H1 (cell line): ENCODE measurements around the gene ARHGAP10. TPM values are rescaled to one million over a fixed set of nuclear protein-coding genes. Genes with fewer than 3 reads are reported as not detected.

ENCODE experiments used
- CTCF ChIA-PET: fragments of 300-600 bp; sonication (Branson Sonifier 250); formaldehyde crosslinking; loops from one replicate; lab custom pipeline; 2021; ENCODE audit not compliant: partially characterized antibody; lab: Charles Lee
- POLR2A ChIA-PET: fragments of 300-600 bp; sonication (Branson Sonifier 250); formaldehyde crosslinking; loops from one replicate; lab custom pipeline; 2021; ENCODE audit warnings: inconsistent platforms; ENCODE audit not compliant: partially characterized antibody; lab: Charles Lee
- DNase-seq, 2 experiments: peaks; one replicate each; pipeline versions ENCODE4 v3.0.0 to v3.0.0-alpha.2; 2010 to 2022; ENCODE audit warnings: low spot score in 2 of 2, low read depth in 1 of 2, mixed read lengths in 1 of 2
- FAIRE-seq: peaks from 2 replicates; lab custom pipeline; 2011; peaks lifted over from hg19 to GRCh38; lab: Jason Lieb, UNC
- H2AFZ ChIP-seq: 2 replicates; pipeline ENCODE4 v1.8.1; 2012; ENCODE audit warnings: low read length, inconsistent platforms
- H2AK5ac ChIP-seq: 2 replicates; pipeline ENCODE4 v1.6.1; 2013; ENCODE audit warnings: low read depth, low read length
- H2BK120ac ChIP-seq: replicated peaks from 2 replicates; pipeline ENCODE3; 2013; ENCODE audit warnings: low read depth, low read length, inconsistent platforms
- H2BK12ac ChIP-seq: 2 replicates; pipeline ENCODE4 v1.6.1; 2013; ENCODE audit warnings: low read depth, low read length
- H2BK15ac ChIP-seq: 2 replicates; pipeline ENCODE4 v1.6.1; 2013; ENCODE audit warnings: low read length
- H2BK20ac ChIP-seq: 2 replicates; pipeline ENCODE4 v1.6.1; 2013; ENCODE audit warnings: low read length
- H2BK5ac ChIP-seq: 2 replicates; pipeline ENCODE4 v1.6.1; 2013; ENCODE audit warnings: low read depth, low read length
- H3K14ac ChIP-seq: 2 replicates; pipeline ENCODE4 v1.6.1; 2013; ENCODE audit warnings: inconsistent platforms; ENCODE audit not compliant: insufficient read length
- H3K18ac ChIP-seq: 2 replicates; pipeline ENCODE4 v1.6.1; 2013; ENCODE audit warnings: low read length; ENCODE audit errors: extremely low read depth
- H3K23ac ChIP-seq: 2 replicates; pipeline ENCODE4 v1.6.1; 2013; ENCODE audit warnings: inconsistent platforms; ENCODE audit not compliant: insufficient read length
- H3K23me2 ChIP-seq: 2 replicates; pipeline ENCODE4 v1.6.1; 2013; ENCODE audit warnings: low read depth, low read length
- H3K27ac ChIP-seq: 2 replicates; pipeline ENCODE4 v1.6.1; 2011; ENCODE audit warnings: low read depth, low read length, inconsistent platforms
- H3K27me3 ChIP-seq, 4 experiments: replicated peaks in 1 of 4; 1 replicate in 1 of 4; 2 replicates in 3 of 4; pipeline versions ENCODE4 v1.6.1 to v1.8.1; 2011 to 2013; ENCODE audit warnings: low read length in 3 of 4, mild to moderate bottlenecking in 3 of 4, inconsistent platforms in 2 of 4, mixed read lengths in 2 of 4, moderate library complexity in 1 of 4; ENCODE audit not compliant: control insufficient read depth in 3 of 4, insufficient read depth in 3 of 4; ENCODE audit errors: extremely low read depth in 1 of 4
- H3K36me3 ChIP-seq, 4 experiments: 2 replicates each; pipeline versions ENCODE4 v1.6.1 to v1.8.1; 2011 to 2013; ENCODE audit warnings: mild to moderate bottlenecking in 4 of 4, low read length in 3 of 4, moderate library complexity in 2 of 4, control low read depth in 1 of 4, inconsistent platforms in 1 of 4; ENCODE audit not compliant: insufficient read depth in 4 of 4, control insufficient read depth in 2 of 4
- H3K4ac ChIP-seq: replicated peaks from 2 replicates; pipeline ENCODE3; 2013; ENCODE audit warnings: low read length, low read depth, mixed read lengths, inconsistent platforms; ENCODE audit not compliant: insufficient read length
- H3K4me1 ChIP-seq, 4 experiments: replicated peaks in 1 of 4; 1 replicate in 1 of 4; 2 replicates in 3 of 4; pipeline versions ENCODE4 v1.6.1 to v1.8.1; 2011 to 2013; ENCODE audit warnings: low read length in 3 of 4, inconsistent platforms in 2 of 4, mixed read lengths in 1 of 4; ENCODE audit not compliant: insufficient read depth in 4 of 4, control insufficient read depth in 3 of 4
- H3K4me2 ChIP-seq, 2 experiments: 2 replicates each; pipeline versions ENCODE4 v1.6.1 to v1.8.1; 2011 to 2013; ENCODE audit warnings: low read depth in 2 of 2, low read length in 2 of 2, control low read depth in 1 of 2, inconsistent platforms in 1 of 2, mild to moderate bottlenecking in 1 of 2; ENCODE audit not compliant: insufficient read depth in 1 of 2
- H3K4me3 ChIP-seq, 4 experiments: fragments of 200-600, 300-600 bp in 1 of 4; sonication (generic), shearing (Covaris generic), sonication (Bioruptor Twin) in 1 of 4; 2 replicates each; pipeline versions ENCODE4 v1.5.1 to v1.8.1; 2011 to 2016; ENCODE audit warnings: low read length in 4 of 4, low read depth in 3 of 4, control low read depth in 2 of 4, inconsistent platforms in 2 of 4, mild to moderate bottlenecking in 2 of 4, mixed read lengths in 1 of 4, moderate library complexity in 1 of 4; ENCODE audit not compliant: insufficient read depth in 2 of 4; ENCODE audit errors: extremely low read depth in 1 of 4
- H3K56ac ChIP-seq: replicated peaks from 2 replicates; pipeline ENCODE3; 2013; ENCODE audit warnings: low read depth, mild to moderate bottlenecking, mixed read lengths, low read length, inconsistent platforms; ENCODE audit not compliant: insufficient read length
- H3K79me1 ChIP-seq: 2 replicates; pipeline ENCODE4 v1.6.1; 2013; ENCODE audit warnings: low read depth, low read length, control low read depth
- H3K79me2 ChIP-seq, 2 experiments: 2 replicates each; pipeline versions ENCODE4 v1.6.1 to v1.8.1; 2012 to 2013; ENCODE audit warnings: low read length in 2 of 2, mild to moderate bottlenecking in 2 of 2, inconsistent platforms in 1 of 2; ENCODE audit not compliant: insufficient read depth in 2 of 2, control insufficient read depth in 1 of 2
- H3K9ac ChIP-seq, 4 experiments: replicated peaks in 1 of 4; 1 replicate in 1 of 4; 2 replicates in 3 of 4; pipeline versions ENCODE4 v1.6.1 to v1.8.1; 2011 to 2013; ENCODE audit warnings: low read depth in 3 of 4, low read length in 3 of 4, control low read depth in 2 of 4, mild to moderate bottlenecking in 2 of 4, moderate library complexity in 2 of 4, inconsistent platforms in 1 of 4; ENCODE audit errors: extremely low read depth in 1 of 4
- H3K9me3 ChIP-seq, 2 experiments: 2 replicates each; pipeline versions ENCODE4 v1.6.1 to v1.8.1; 2012 to 2013; ENCODE audit warnings: mild to moderate bottlenecking in 2 of 2, moderate library complexity in 2 of 2, control low read depth in 1 of 2, inconsistent platforms in 1 of 2, low read depth in 1 of 2, low read length in 1 of 2, mixed read lengths in 1 of 2; ENCODE audit not compliant: insufficient read depth in 2 of 2
- H4K20me1 ChIP-seq, 2 experiments: replicated peaks in 1 of 2; 2 replicates each; pipeline versions ENCODE3 to v1.8.1; 2011 to 2013; ENCODE audit warnings: inconsistent platforms in 2 of 2, low read length in 2 of 2, mild to moderate bottlenecking in 1 of 2; ENCODE audit not compliant: insufficient read depth in 2 of 2, control insufficient read depth in 1 of 2
- H4K5ac ChIP-seq: 2 replicates; pipeline ENCODE4 v1.6.1; 2013; ENCODE audit warnings: low read length, low read depth, mixed read lengths, inconsistent platforms; ENCODE audit not compliant: insufficient read length
- H4K8ac ChIP-seq: 2 replicates; pipeline ENCODE4 v1.8.0; 2013; ENCODE audit warnings: mild to moderate bottlenecking, moderate library complexity, low read length, inconsistent platforms; ENCODE audit not compliant: insufficient read depth; ENCODE audit errors: extremely low read depth
- H4K91ac ChIP-seq: replicated peaks from 2 replicates; pipeline ENCODE3; 2013; ENCODE audit warnings: low read length, mixed read lengths, inconsistent platforms; ENCODE audit not compliant: insufficient read length
- ASH2L ChIP-seq: fragments of 200-600, 300-600 bp; sonication (generic); IDR thresholded peaks from one replicate; pipeline ENCODE4 v1.7.1; 2017; ENCODE audit warnings: low read length
- CEBPB ChIP-seq: IDR thresholded peaks from 2 replicates; pipeline ENCODE4 v1.6.1; 2012; ENCODE audit warnings: low read depth, low read length
- HDAC2 ChIP-seq, 2 experiments: fragments of 300-600 bp in 1 of 2; sonication (generic) in 1 of 2; IDR thresholded peaks; 2 replicates each; pipeline ENCODE4 v1.6.1; 2011 to 2012; ENCODE audit warnings: low read depth in 2 of 2, low read length in 2 of 2, mild to moderate bottlenecking in 2 of 2, moderate library complexity in 2 of 2, borderline replicate concordance in 1 of 2, inconsistent platforms in 1 of 2
- RAD21 ChIP-seq, 2 experiments: IDR thresholded peaks in 1 of 2; conservative IDR thresholded peaks in 1 of 2; 2 replicates each; pipeline ENCODE4 v1.6.1; 2011; ENCODE audit warnings: low read depth in 2 of 2, low read length in 2 of 2, improper control_type of control experiment in 1 of 2, inconsistent platforms in 1 of 2, mild to moderate bottlenecking in 1 of 2, moderate library complexity in 1 of 2
- RBBP5 ChIP-seq: IDR thresholded peaks from 2 replicates; pipeline ENCODE4 v1.7.1; 2012; ENCODE audit warnings: low read depth, mild to moderate bottlenecking, inconsistent platforms, low read length, moderate library complexity, borderline replicate concordance
- WGBS, 2 experiments: shearing (Covaris generic) in 1 of 2; methylation state at CpG; one replicate each; pipeline versions ENCODE4 v1.1.6 to v1.1.7; 2013 to 2015; ENCODE audit warnings: low lambda C conversion rate in 2 of 2, mixed read lengths in 2 of 2, inconsistent platforms in 1 of 2, low coverage in 1 of 2, missing lambda C conversion rate in 1 of 2; ENCODE audit not compliant: insufficient replicate concordance in 2 of 2, insufficient coverage in 1 of 2, insufficient read length in 1 of 2; ENCODE audit errors: extremely low coverage in 1 of 2, missing lambda C conversion rate in 1 of 2; 5-methylcytosine and 5-hydroxymethylcytosine counted together
- polyA plus RNA-seq, 7 experiments: library from polyadenylated mRNA; depleted of rRNA in 3 of 7; stranded (reverse) in 5 of 7; unstranded in 2 of 7; fragments of >200 nt in 5 of 7; fragments of 200-250 nt in 2 of 7; gene quantifications; 1 replicate in 5 of 7; 2 replicates in 1 of 7; 4 replicates in 1 of 7; pipeline versions ENCODE4 v1.2.1 to v1.2.3, GENCODE V29; 2011 to 2013; ENCODE audit warnings: missing spikeins in 2 of 7, mixed read lengths in 2 of 7
- total RNA-seq: library from RNA; stranded (reverse); fragmentation: NEBNext Ultra II Directional; extraction: Animal tissue kit (Norgen Biotek cat#: 25700); gene quantifications from 2 replicates; pipeline ENCODE4 v1.2.1, GENCODE V29; 2021

The ARHGAP10 gene
- total and polyA plus RNA-seq, 2 of the 8 experiments (the other 6 are each of a cell fraction or from before 2014, with no cell fraction given), result 3.7 to 6.1 TPM

- Histone ChIP-seq H2BK120ac (no peak overlapping the region), H3K14ac (no peak overlapping the region), H3K79me1 (no peaks in the 10 kb centered on the region), H3K4me3 (no peak overlapping the region), H4K5ac (no peak overlapping the region), H2BK12ac (no peak overlapping the region), H3K23ac (no peak overlapping the region), H3K27me3 (no peaks in the 10 kb centered on the region), H4K91ac (peak overlapping the region; percentile 17), H3K4ac (no peak overlapping the region), H2BK20ac (no peak overlapping the region), H4K20me1 (no peaks in the 10 kb centered on the region), H3K9me3 (no peaks in the 10 kb centered on the region), H2AK5ac (no peak overlapping the region), H3K23me2 (no peaks in the 10 kb centered on the region), H3K79me2 (no peaks in the 10 kb centered on the region), H3K4me2 (no peak overlapping the region), H4K8ac (peak overlapping the region; percentile 57; the same call in 1 of the 2 replicates), H3K36me3 (no peaks in the 10 kb centered on the region), H3K18ac (no peak overlapping the region), H3K4me1 (peaks cover 0 to 4% (median 0%) of the 10 kb centered on the region in 4 experiments; a peak in 3 of 7 replicates), H2BK15ac (no peak overlapping the region), H3K27ac (no peak overlapping the region), H2BK5ac (no peak overlapping the region; the same call in 1 of the 2 replicates), H3K56ac (no peak overlapping the region), H2AFZ (no peak overlapping the region), H3K9ac (no peak overlapping the region)
- TF ChIP-seq CEBPB, result no peak
- TF ChIP-seq ASH2L, result no peak
- TF ChIP-seq RAD21 (IDR thresholded peaks at IDR 0.05 in 1 of 2, conservative IDR thresholded peaks at IDR 0.05 in 1 of 2; ENCODE audit: low read depth in 2 of 2, low read length in 2 of 2), result no peak
- TF ChIP-seq RBBP5, result no peak
- no peak for TF ChIP-seq HDAC2 (IDR thresholded peaks at IDR 0.05; ENCODE audit: borderline replicate concordance in 1 of 2, low read depth in 2 of 2, low read length in 2 of 2)
- FAIRE-seq (no peak), DNase-seq (no peak)
- 90% methylated on average over 5 of the region's 5 CpGs; no CpG with 5 or more reads in 1 of the 2 experiments for WGBS, 2 experiments
- CTCF ChIA-PET, result interaction anchor here (0.6 to 1.3 kb wide), 6 partner anchors 12 to 49 kb away, joined by 3 to 4 read pairs (median 3); no protein-coding TSS in a partner anchor
- POLR2A ChIA-PET, result interaction anchor here (0.8 kb wide), 1 partner anchor 351 kb away, joined by 4 read pairs; no protein-coding TSS in a partner anchor
These were observed 363.5 kb downstream of the ARHGAP10 start for GRCh38 chr4:148095346-148095923.
